GM15510 (cell line): ENCODE measurements around the gene ZCCHC13.

ENCODE experiments used
- POLR2A ChIP-seq: IDR thresholded peaks from 3 replicates; pipeline ENCODE4 v1.6.1; 2011; ENCODE audit warnings: borderline replicate concordance; ENCODE audit not compliant: insufficient read length; ENCODE audit errors: extremely low read depth

ZCCHC13 gene

DNA sequence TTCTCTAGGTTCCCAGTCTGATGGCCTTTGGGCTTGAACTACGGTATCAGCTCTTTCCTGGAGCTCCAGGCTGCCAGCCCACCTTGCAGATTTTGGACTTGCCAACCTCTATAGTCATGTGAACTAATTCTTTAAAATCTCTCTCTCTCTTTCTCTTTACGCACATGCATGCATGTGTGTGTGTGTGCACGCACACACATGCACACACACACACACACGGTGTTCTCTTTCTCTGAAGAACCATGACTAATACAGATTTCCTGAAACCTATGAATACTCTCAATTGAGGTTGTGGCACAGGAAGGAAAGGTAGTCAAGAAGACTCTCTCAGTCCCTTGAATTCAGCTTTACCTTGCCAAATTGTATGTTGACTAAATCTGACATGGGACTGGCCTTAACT is 6.2 kb upstream of the ZCCHC13 start:
- no peak for TF ChIP-seq POLR2A

DNA sequence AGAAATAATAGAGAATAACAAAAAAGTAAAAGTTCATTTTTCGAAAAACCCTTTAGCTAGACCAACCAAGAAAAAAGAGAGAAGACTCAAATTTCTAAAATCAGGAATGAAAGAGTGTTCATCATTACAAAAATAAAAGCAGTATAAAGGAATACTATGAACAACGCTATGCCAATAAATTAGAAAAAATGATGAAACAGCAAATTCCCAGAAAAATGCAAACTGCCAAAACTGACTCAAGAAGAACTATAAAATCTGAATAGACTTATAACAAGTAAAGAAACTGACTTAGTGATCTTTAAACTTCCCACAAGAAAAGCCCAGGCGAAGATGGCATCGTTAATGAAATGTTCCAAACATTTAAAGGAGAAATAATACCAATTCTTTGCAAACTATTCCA is 3.1 kb upstream of the ZCCHC13 start:
- TF ChIP-seq POLR2A, result no peak

- no peak for TF ChIP-seq POLR2A
Observed at GRCh38 chrX:74318672-74319071, 14.7 kb downstream of the ZCCHC13 start.

DNA sequence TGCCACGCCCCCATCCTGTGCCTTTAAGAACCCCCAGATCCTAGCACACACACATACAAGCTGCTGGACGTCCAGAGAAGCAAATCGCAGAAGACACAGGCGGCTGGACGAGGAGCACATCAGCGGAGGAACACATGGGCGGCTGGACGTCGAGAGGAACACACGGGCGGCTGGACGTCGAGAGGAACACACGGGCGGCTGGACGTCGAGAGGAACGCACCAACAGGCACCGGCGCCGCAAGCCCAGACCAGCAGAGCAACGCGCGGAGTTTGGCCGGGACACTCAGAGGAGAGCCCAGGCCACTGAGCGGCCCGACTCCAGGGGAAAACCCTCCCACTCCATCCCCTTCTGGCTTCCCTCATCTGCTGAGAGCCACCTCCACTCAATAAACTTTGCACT is 17.2 kb downstream of the ZCCHC13 start:
- TF ChIP-seq POLR2A, result no peak

- no peak for TF ChIP-seq POLR2A
Observed at GRCh38 chrX:74324131-74324530, 20.2 kb downstream of the ZCCHC13 start.

- TF ChIP-seq POLR2A, result no peak
Observed at GRCh38 chrX:74325130-74326059, 21.4 kb downstream of the ZCCHC13 start.

DNA sequence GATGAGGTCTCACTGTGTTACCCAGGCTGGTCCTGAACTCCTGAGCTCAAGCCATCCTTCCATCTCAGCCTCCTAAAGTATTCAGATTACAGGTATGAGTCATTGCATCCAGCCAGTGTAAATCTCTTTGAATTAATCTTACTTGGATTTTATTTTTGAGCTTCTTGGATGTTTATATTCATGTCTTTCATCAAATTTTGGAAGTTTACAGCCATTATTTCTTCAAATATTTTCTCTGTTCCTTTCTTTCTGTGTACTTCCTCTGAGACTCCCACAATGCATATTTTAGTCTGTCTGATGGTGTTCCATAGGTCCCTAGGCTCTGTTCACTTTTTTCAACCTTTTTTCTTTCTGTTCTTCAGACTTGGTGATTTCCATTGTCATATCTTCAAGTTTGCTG is 34.9 kb downstream of the ZCCHC13 start:
- no peak for TF ChIP-seq POLR2A

GRCh38 chrX:74340051-74340450 is 36.1 kb downstream of the ZCCHC13 start:
- no peak for TF ChIP-seq POLR2A

GRCh38 chrX:74343343-74344279 is 39.6 kb downstream of the ZCCHC13 start:
- no peak for TF ChIP-seq POLR2A

GRCh38 chrX:74344280-74344622 is 40.3 kb downstream of the ZCCHC13 start:
- no peak for TF ChIP-seq POLR2A

GRCh38 chrX:74346088-74346487 is 42.1 kb downstream of the ZCCHC13 start:
- TF ChIP-seq POLR2A, result no peak

- TF ChIP-seq POLR2A, result no peak
Observed at GRCh38 chrX:74349387-74349786, 45.4 kb downstream of the ZCCHC13 start.

DNA sequence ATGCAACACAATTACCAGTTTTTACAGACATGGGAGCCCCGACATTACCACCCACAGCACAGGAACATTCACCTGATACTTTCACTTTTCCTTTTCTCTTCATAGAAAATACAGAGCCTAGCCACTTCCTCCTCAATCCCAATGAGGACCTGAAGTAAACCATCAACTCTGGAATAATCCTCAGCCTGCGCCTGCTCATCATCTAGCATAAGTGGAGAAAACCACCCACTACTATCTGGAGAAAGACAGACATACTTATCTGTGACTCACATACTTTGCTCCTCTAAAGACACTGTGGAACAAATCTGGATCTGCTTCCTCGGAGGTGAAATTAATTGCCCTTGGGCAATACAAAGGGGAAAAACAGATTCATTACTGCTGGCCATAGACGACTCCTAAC is 47.8 kb downstream of the ZCCHC13 start:
- no peak for TF ChIP-seq POLR2A

- TF ChIP-seq POLR2A, result no peak
Observed at GRCh38 chrX:74353984-74354383, 50.0 kb downstream of the ZCCHC13 start.
